GM20000 (cell line): Measurements from ENCODE around the gene CCDC187.

Experiments
- DNase-seq: peaks from one replicate; pipeline ENCODE4 v3.0.0; 2012; ENCODE audit warnings: low spot score
- CTCF ChIP-seq: IDR thresholded peaks from 2 replicates; pipeline ENCODE4 v1.5.1; 2012; ENCODE audit warnings: mild to moderate bottlenecking, control low read depth; ENCODE audit errors: extremely low read depth, missing control alignments

Gene CCDC187

GRCh38 chr9:136339173-136339957, 35.5 kb upstream of the CCDC187 start:
- peak; percentile 68 for TF ChIP-seq CTCF
- DNase-seq, result peak; percentile 91

- no peak for DNase-seq
- TF ChIP-seq CTCF, result no peak
These were observed 34.6 kb upstream of the CCDC187 start for GRCh38 chr9:136338511-136338910.

DNA sequence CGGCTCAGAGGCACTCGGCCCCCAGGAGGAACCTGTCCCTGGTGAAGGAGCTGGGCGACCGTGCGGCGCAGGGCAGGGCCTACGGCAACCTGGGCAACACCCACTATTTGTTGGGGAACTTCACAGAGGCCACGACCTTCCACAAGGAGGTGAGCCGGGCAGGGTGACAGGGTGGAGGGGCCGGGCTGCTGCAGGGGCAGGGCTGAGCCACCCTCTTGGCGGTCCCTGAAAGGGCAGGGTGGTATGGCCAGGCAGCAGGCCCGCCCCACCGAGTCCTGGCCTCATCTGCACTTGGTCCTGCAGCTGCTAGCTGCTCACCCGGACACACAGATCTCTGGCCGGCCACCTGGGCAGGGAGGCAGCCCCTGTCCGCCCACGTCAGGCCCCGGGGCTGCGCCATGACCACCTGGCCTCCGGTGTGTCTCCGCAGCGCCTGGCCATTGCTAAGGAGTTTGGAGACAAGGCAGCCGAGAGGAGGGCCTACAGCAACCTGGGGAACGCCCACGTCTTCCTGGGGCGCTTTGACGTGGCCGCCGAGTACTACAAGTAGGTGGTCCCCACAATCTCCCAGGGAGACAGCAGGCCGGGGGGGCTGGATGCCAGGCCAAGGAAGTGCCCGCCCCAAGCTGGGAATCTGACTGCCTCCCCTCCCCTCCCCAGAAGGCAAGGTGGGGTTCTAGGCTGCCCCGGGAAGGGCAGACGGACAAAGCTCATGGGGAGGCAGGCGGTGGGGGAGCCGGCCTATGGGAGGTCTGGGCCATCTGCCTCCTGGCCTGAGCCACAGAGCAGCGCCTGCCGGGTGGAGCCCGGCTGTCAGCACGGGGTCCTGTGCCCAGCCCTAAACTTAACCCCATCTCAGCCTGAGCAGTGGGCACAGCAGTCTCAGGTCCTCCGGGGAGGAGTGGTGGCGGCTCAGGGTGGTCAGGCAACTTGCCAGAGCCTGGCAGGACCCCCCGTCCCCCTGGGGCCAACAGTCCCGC, 33.8 kb upstream of the CCDC187 start:
- TF ChIP-seq CTCF, result no peak

DNA sequence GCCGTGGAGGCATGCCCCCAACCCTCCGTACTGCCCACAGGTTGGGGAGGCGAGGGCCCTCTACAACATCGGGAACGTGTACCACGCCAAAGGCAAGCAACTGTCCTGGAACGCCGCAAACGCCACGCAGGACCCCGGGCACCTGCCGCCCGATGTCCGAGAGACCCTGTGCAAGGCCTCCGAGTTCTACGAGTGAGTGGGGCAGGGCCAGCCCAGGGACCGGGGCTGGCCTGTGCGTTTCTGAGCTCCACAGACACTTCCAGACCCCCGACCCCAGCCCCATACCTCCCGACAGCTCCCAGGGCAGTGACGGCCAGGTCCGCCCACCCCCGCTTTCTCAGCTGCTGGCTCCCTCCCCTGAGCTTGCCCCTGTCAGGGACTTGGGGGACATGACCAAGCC, 33.0 kb upstream of the CCDC187 start:
- DNase-seq, result no peak
- TF ChIP-seq CTCF, result no peak

More for the DNA sequence above, 33.8 kb upstream of the CCDC187 start:
- DNase-seq, result no peak

- DNase-seq, result no peak
- TF ChIP-seq CTCF, result no peak
These were observed 32.4 kb upstream of the CCDC187 start for GRCh38 chr9:136336156-136336870.

- TF ChIP-seq CTCF, result no peak
These were observed 31.6 kb upstream of the CCDC187 start for GRCh38 chr9:136335296-136336155.

More at GRCh38 chr9:136335296-136336155, 31.6 kb upstream of the CCDC187 start:
- no peak for DNase-seq
